Measurements from ENCODE around the gene NKD2. TPM values are rescaled to one million over a fixed set of nuclear protein-coding genes. Genes with fewer than 3 reads are reported as not detected.
A peak's percentile ranks its signal among the peaks of the same experiment; 100 is the strongest.

The NKD2 gene
- total and polyA plus RNA-seq, 10 donors = 1.4 to 52.3 (median 14.9) TPM

- intact Hi-C loops (cut with DNase I; ENCODE audit: low total_unique reads) = no loop called here
- no peak for DNase-seq
Observed at GRCh38 chr5:981456-981855, 27.1 kb upstream of the NKD2 start.

GRCh38 chr5:982377-983237 lies 26.0 kb upstream of the NKD2 start:
- H3K27ac ChIP-seq = no peak overlapping the region
- H3K4me1 ChIP-seq = peaks cover 0 to 12% (median 0%) of the 10 kb centered on the region in 6 donors
- peaks cover 0 to 34% (median 0%) of the 10 kb centered on the region in 7 donors for H3K27me3 ChIP-seq (replicated peaks in 1 of 7)
- peaks cover 0 to 32% (median 5%) of the 10 kb centered on the region in 8 donors for H3K9me3 ChIP-seq
- no peak overlapping the region for H3K4me3 ChIP-seq
- H3K36me3 ChIP-seq = no peaks in the 10 kb centered on the region
- intact Hi-C loops (cut with DNase I; ENCODE audit: low total_unique reads) = no loop called here
- DNase-seq = no peak
- peak in 1 of 3 donors; percentile 8 for TF ChIP-seq POLR2AphosphoS5 (IDR thresholded peaks at IDR 0.05)
- TF ChIP-seq CTCF (IDR thresholded peaks at IDR 0.05 in 8 of 11, conservative IDR thresholded peaks at IDR 0.05 in 3 of 11) = no peak
- 68 to 79% (median 77%) methylated on average over 21 to 27 of the region's 27 CpGs for WGBS, 5 donors

More at GRCh38 chr5:981456-981855, 27.1 kb upstream of the NKD2 start:
- peaks cover 0 to 41% (median 0%) of the 10 kb centered on the region in 7 donors for H3K27me3 ChIP-seq (replicated peaks in 1 of 7)
- WGBS, 5 donors = 70 to 91% (median 88%) methylated on average over 7 of the region's 7 CpGs
- peak overlapping the region in 2 of 8 donors; percentile 23 to 41 for H3K27ac ChIP-seq
- peaks cover 0 to 23% (median 3%) of the 10 kb centered on the region in 8 donors for H3K9me3 ChIP-seq
- H3K4me1 ChIP-seq = peaks cover 0 to 12% (median 0%) of the 10 kb centered on the region in 6 donors
- TF ChIP-seq POLR2A (IDR thresholded peaks at IDR 0.05) (no peak), CTCF (IDR thresholded peaks at IDR 0.05 in 8 of 11, conservative IDR thresholded peaks at IDR 0.05 in 3 of 11) (no peak), POLR2AphosphoS5 (IDR thresholded peaks at IDR 0.05) (no peak)
- H3K4me3 ChIP-seq = no peak overlapping the region
- H3K36me3 ChIP-seq = no peaks in the 10 kb centered on the region

- Histone ChIP-seq H3K27me3 (replicated peaks in 1 of 7) (peaks cover 0 to 31% (median 0%) of the 10 kb centered on the region in 7 donors), H3K4me1 (peaks cover 0 to 12% (median 0%) of the 10 kb centered on the region in 6 donors), H3K36me3 (no peaks in the 10 kb centered on the region), H3K27ac (no peak overlapping the region), H3K4me3 (no peak overlapping the region), H3K9me3 (peaks cover 0 to 38% (median 8%) of the 10 kb centered on the region in 8 donors)
- TF ChIP-seq POLR2A (IDR thresholded peaks at IDR 0.05) (no peak), CTCF (IDR thresholded peaks at IDR 0.05 in 8 of 11, conservative IDR thresholded peaks at IDR 0.05 in 3 of 11) (no peak), POLR2AphosphoS5 (IDR thresholded peaks at IDR 0.05) (no peak)
- intact Hi-C loops (cut with DNase I; ENCODE audit: low total_unique reads) = no loop called here
- 89 to 93% (median 90%) methylated on average over 6 to 7 of the region's 7 CpGs for WGBS, 5 donors
- no peak for DNase-seq
Observed at GRCh38 chr5:983238-983524, 25.4 kb upstream of the NKD2 start.

GRCh38 chr5:983568-983967 lies 25.0 kb upstream of the NKD2 start:
- intact Hi-C loops (cut with DNase I; ENCODE audit: low total_unique reads) = no loop called here

More at GRCh38 chr5:983568-983967, 25.0 kb upstream of the NKD2 start:
- no peak for DNase-seq
- no peaks in the 10 kb centered on the region for H3K36me3 ChIP-seq
- H3K9me3 ChIP-seq = peaks cover 0 to 42% (median 9%) of the 10 kb centered on the region in 8 donors
- no peak for TF ChIP-seq POLR2A (IDR thresholded peaks at IDR 0.05)
- TF ChIP-seq CTCF (IDR thresholded peaks at IDR 0.05 in 8 of 11, conservative IDR thresholded peaks at IDR 0.05 in 3 of 11) = no peak
- TF ChIP-seq POLR2AphosphoS5 (IDR thresholded peaks at IDR 0.05) = no peak
- H3K27me3 ChIP-seq (replicated peaks in 1 of 7) = peaks cover 0 to 29% (median 0%) of the 10 kb centered on the region in 7 donors
- no peak overlapping the region for H3K4me3 ChIP-seq
- no peak overlapping the region for H3K27ac ChIP-seq
- H3K4me1 ChIP-seq = peaks cover 0 to 12% (median 0%) of the 10 kb centered on the region in 6 donors
